GM12801 (cell line): Measurements from ENCODE around the gene LRRK1.

Experiments
- TF ChIP-seq, protein P1 (sequence below): IDR thresholded peaks from one replicate; pipeline ENCODE4 v1.5.1; 2011; ENCODE audit warnings: control low read depth; ENCODE audit not compliant: insufficient read length; ENCODE audit errors: extremely low read depth

The LRRK1 gene

GRCh38 chr15:100926258-100926657 is 7.1 kb downstream of the LRRK1 start:
- TF ChIP-seq, protein P1, sequence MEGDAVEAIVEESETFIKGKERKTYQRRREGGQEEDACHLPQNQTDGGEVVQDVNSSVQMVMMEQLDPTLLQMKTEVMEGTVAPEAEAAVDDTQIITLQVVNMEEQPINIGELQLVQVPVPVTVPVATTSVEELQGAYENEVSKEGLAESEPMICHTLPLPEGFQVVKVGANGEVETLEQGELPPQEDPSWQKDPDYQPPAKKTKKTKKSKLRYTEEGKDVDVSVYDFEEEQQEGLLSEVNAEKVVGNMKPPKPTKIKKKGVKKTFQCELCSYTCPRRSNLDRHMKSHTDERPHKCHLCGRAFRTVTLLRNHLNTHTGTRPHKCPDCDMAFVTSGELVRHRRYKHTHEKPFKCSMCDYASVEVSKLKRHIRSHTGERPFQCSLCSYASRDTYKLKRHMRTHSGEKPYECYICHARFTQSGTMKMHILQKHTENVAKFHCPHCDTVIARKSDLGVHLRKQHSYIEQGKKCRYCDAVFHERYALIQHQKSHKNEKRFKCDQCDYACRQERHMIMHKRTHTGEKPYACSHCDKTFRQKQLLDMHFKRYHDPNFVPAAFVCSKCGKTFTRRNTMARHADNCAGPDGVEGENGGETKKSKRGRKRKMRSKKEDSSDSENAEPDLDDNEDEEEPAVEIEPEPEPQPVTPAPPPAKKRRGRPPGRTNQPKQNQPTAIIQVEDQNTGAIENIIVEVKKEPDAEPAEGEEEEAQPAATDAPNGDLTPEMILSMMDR, result no peak

- TF ChIP-seq, protein P1, result no peak
Measured at GRCh38 chr15:100926971-100927756, 8.0 kb downstream of the LRRK1 start.

- TF ChIP-seq, protein P1, result no peak
Measured at GRCh38 chr15:100928632-100929280, 9.6 kb downstream of the LRRK1 start.

DNA sequence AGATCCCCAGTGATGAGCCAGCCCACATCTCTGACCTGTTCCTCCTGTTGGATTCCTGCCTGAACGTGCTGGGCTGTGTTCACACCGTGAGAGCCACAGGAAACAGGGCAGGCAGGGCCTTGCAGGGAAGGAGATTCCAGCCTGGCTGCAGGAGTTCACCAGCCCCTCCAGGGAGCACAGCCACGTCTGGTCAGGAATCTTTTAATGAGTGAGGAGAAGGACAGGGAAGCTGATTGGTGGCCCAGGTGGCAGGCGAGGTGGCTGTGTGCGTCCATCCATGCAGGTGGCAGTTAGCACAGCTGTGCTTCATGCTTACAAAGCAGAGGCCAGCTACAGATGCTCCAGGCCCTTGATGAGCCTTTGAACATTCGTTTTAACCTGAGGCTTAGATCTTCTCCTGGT is 10.5 kb downstream of the LRRK1 start:
- TF ChIP-seq, protein P1, result no peak

DNA sequence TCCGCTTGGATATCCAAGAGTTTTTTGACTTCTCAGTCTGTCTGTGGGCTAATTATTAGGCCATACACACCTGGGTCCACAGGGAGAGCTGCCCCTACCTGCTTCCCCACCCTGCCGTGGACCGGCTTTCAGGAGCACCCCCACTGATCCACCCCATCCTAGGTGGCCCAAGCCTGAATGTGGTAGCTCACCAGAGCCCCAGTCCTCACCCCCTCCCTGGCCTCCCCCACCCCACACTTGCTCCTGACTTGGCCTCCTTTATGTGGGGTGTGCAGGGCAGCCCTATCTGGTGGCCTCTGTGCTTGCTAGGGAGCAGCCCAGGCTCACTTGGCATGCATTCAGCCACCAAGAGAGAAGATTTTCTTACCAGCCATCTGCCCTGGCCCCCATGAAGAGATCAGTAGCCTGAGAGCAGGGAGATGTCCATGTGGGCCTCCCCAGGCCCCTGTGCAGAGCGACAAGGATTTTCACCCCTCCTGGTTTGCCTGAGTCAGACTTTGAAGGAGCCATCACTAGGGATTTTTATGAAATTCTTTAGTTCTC is 11.2 kb downstream of the LRRK1 start:
- TF ChIP-seq, protein P1, result no peak

DNA sequence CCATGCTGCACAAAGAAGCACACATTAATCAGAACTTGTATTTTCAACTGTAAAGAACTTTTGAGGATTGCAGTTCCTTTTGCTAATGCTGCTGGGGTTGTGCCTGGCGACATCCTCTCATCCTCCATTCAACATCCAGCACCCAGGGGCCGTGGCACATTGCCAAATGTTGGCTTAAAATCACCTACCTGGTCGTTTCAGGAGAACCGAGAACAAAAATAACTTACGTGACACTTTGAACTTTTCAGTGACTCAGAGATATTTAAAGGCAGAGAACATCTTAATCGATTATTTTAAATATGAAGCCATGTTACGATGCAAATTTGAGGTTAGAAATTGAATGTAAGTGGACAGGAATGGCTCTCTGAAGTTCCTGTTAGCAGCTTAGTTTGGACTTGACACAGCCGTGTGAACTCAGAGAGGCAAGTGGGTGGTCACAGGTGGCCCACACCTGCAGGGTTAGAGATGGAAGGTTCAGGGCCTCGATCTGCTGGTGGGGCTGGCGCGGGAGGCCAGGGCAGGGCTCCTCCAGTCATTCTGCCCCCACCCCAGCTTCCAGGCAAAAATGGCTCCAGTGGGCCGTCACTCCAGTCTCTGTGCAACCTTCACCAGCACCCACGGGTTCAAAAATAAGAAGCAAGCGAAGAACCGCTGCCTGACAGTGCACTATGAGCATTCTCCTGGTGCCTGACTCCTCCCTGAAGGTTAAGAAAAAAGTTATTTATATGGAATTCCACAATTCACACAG is 12.2 kb downstream of the LRRK1 start:
- TF ChIP-seq, protein P1, result no peak
